ENCODE results near the gene ABRACL. TPM values are rescaled to one million over a fixed set of nuclear protein-coding genes. Genes with fewer than 3 reads are reported as not detected.
A peak's percentile ranks its signal among the peaks of the same experiment; 100 is the strongest.

The ABRACL gene
- total and polyA plus RNA-seq, 2 experiments from 2014 or later, result 134 to 516 TPM

DNA sequence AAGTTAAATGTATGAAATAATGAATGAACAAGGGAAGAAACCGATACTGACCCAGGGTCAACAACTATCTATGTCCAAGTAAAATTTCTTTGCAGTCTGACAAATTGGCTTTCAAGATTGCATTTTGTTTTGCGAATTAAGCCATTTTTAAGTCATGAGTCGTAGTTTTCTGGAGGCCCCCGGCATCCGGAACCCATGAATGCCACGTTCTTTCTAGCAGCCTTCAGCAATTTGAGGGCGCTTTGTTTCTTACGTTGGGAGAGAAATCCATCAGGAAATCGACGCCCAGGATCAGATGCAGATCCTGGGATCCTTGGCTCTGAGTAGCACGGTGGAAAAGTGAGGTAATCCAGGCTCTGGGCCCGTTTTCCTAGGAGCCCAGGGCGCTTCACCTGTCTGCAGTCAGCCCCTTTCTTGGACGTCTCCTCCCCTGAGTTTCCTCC lies 309 bp upstream of the ABRACL start (continued):
- TF ChIP-seq, protein P1, sequence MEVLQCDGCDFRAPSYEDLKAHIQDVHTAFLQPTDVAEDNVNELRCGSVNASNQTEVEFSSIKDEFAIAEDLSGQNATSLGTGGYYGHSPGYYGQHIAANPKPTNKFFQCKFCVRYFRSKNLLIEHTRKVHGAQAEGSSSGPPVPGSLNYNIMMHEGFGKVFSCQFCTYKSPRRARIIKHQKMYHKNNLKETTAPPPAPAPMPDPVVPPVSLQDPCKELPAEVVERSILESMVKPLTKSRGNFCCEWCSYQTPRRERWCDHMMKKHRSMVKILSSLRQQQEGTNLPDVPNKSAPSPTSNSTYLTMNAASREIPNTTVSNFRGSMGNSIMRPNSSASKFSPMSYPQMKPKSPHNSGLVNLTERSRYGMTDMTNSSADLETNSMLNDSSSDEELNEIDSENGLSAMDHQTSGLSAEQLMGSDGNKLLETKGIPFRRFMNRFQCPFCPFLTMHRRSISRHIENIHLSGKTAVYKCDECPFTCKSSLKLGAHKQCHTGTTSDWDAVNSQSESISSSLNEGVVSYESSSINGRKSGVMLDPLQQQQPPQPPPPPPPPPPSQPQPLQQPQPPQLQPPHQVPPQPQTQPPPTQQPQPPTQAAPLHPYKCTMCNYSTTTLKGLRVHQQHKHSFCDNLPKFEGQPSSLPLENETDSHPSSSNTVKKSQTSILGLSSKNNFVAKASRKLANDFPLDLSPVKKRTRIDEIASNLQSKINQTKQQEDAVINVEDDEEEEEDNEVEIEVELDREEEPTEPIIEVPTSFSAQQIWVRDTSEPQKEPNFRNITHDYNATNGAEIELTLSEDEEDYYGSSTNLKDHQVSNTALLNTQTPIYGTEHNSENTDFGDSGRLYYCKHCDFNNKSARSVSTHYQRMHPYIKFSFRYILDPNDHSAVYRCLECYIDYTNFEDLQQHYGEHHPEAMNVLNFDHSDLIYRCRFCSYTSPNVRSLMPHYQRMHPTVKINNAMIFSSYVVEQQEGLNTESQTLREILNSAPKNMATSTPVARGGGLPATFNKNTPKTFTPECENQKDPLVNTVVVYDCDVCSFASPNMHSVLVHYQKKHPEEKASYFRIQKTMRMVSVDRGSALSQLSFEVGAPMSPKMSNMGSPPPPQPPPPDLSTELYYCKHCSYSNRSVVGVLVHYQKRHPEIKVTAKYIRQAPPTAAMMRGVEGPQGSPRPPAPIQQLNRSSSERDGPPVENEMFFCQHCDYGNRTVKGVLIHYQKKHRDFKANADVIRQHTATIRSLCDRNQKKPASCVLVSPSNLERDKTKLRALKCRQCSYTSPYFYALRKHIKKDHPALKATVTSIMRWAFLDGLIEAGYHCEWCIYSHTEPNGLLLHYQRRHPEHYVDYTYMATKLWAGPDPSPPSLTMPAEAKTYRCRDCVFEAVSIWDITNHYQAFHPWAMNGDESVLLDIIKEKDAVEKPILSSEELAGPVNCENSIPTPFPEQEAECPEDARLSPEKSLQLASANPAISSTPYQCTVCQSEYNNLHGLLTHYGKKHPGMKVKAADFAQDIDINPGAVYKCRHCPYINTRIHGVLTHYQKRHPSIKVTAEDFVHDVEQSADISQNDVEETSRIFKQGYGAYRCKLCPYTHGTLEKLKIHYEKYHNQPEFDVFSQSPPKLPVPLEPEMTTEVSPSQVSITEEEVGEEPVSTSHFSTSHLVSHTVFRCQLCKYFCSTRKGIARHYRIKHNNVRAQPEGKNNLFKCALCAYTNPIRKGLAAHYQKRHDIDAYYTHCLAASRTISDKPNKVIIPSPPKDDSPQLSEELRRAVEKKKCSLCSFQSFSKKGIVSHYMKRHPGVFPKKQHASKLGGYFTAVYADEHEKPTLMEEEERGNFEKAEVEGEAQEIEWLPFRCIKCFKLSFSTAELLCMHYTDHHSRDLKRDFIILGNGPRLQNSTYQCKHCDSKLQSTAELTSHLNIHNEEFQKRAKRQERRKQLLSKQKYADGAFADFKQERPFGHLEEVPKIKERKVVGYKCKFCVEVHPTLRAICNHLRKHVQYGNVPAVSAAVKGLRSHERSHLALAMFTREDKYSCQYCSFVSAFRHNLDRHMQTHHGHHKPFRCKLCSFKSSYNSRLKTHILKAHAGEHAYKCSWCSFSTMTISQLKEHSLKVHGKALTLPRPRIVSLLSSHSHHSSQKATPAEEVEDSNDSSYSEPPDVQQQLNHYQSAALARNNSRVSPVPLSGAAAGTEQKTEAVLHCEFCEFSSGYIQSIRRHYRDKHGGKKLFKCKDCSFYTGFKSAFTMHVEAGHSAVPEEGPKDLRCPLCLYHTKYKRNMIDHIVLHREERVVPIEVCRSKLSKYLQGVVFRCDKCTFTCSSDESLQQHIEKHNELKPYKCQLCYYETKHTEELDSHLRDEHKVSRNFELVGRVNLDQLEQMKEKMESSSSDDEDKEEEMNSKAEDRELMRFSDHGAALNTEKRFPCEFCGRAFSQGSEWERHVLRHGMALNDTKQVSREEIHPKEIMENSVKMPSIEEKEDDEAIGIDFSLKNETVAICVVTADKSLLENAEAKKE (CRISPR knock-in tag; IDR thresholded peaks at IDR 0.05), result no peak
- TF ChIP-seq EZH2phosphoT487 (IDR thresholded peaks at IDR 0.05; ENCODE audit: unreplicated experiment) (no peak), POLR2AphosphoS5 (IDR thresholded peaks at IDR 0.05; ENCODE audit: low read depth) (no peak), STAT1 (IDR thresholded peaks at IDR 0.05; ENCODE audit: unreplicated experiment) (no peak), CREB1 (CRISPR knock-in tag; IDR thresholded peaks at IDR 0.05; ENCODE audit: low read depth) (no peak), EZH2 (IDR thresholded peaks at IDR 0.05; ENCODE audit: low read depth, unreplicated experiment) (no peak), NANOG (IDR thresholded peaks at IDR 0.05; ENCODE audit: borderline replicate concordance) (no peak), JUNB (IDR thresholded peaks at IDR 0.05; ENCODE audit: unreplicated experiment) (no peak)

DNA sequence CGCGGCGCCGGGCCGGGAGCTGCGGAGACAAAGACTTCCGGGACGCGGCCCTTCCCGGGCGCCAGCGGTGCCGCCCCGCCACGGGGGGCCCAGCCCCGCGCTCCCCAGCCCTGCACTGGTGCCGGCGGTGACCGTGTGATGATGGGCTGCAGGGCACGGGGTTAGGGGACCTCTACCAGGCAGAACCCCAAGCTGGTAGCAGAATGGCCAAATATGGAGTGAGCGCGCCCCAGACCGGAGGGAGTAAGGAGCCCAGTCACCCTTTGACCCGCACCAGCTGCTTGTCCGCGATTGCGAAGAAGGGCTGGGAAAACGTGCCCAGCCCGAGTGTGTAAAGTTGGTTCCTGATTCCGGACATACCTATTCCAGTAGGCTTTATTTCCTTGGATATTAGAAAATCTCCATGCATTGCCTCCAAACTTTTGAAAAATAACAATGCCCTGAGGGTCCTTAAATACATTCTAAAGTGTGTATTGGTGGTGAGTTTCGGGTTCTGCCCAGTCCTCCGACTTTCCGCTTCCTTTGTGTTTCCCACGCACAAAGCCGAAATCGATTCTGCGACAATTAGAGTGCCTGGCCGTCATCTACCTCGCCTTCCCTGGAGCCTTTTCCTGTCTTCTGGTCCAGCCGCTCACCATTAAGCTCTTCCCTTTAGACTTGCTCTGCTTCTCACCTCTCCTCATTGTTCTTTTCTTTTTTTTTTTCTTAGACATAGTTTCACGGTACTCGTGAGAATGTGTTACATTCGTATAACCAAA lies 1.1 kb downstream of the ABRACL start:
- Histone ChIP-seq H3K4me1 (ENCODE audit: insufficient read depth) (peaks cover 41% of the 10 kb centered on the region), H3K4me2 (peak overlapping the region; percentile 77), H3K27ac (ENCODE audit: low read depth) (no peak overlapping the region), H4K20me1 (replicated peaks; ENCODE audit: insufficient read depth) (peaks cover 16% of the 10 kb centered on the region), H3K4me3 (peak overlapping the region; percentile 91), H3F3A (replicated peaks; ENCODE audit: low read depth) (no peaks in the 10 kb centered on the region), H3K9me2 (ENCODE audit: insufficient read depth) (no peaks in the 10 kb centered on the region), H3K27me3 (ENCODE audit: insufficient read depth) (no peaks in the 10 kb centered on the region), H3K36me3 (ENCODE audit: insufficient read depth) (no peaks in the 10 kb centered on the region; the same call in 1 of the 2 replicates), H2AFZ (no peak overlapping the region), H3K79me2 (replicated peaks; ENCODE audit: insufficient read depth) (peaks cover 57% of the 10 kb centered on the region)
- no peak overlapping the region for H3K4me3 Mint-ChIP-seq
- H3K9me3 Mint-ChIP-seq, result no peaks in the 10 kb centered on the region
- peaks cover 29% of the 10 kb centered on the region for H3K4me1 Mint-ChIP-seq
- H3K27ac Mint-ChIP-seq, result no peak overlapping the region
- DNase-seq (ENCODE audit: low spot score) (peak; percentile 73), ATAC-seq (peak; percentile 50)
- peaks cover 13% of the 10 kb centered on the region for H3K36me3 Mint-ChIP-seq (ENCODE audit: low read depth)
- H3K27me3 Mint-ChIP-seq (ENCODE audit: insufficient read depth, low read depth, poor library complexity), result peaks cover 1% of the 10 kb centered on the region
- TF ChIP-seq POLR2AphosphoS5 (IDR thresholded peaks at IDR 0.05; ENCODE audit: low read depth), result no peak
- TF ChIP-seq NANOG (IDR thresholded peaks at IDR 0.05; ENCODE audit: borderline replicate concordance), result no peak
- no peak for TF ChIP-seq STAT1 (IDR thresholded peaks at IDR 0.05; ENCODE audit: unreplicated experiment)
- no peak for TF ChIP-seq EZH2 (IDR thresholded peaks at IDR 0.05; ENCODE audit: low read depth, unreplicated experiment)
- TF ChIP-seq, protein P2, sequence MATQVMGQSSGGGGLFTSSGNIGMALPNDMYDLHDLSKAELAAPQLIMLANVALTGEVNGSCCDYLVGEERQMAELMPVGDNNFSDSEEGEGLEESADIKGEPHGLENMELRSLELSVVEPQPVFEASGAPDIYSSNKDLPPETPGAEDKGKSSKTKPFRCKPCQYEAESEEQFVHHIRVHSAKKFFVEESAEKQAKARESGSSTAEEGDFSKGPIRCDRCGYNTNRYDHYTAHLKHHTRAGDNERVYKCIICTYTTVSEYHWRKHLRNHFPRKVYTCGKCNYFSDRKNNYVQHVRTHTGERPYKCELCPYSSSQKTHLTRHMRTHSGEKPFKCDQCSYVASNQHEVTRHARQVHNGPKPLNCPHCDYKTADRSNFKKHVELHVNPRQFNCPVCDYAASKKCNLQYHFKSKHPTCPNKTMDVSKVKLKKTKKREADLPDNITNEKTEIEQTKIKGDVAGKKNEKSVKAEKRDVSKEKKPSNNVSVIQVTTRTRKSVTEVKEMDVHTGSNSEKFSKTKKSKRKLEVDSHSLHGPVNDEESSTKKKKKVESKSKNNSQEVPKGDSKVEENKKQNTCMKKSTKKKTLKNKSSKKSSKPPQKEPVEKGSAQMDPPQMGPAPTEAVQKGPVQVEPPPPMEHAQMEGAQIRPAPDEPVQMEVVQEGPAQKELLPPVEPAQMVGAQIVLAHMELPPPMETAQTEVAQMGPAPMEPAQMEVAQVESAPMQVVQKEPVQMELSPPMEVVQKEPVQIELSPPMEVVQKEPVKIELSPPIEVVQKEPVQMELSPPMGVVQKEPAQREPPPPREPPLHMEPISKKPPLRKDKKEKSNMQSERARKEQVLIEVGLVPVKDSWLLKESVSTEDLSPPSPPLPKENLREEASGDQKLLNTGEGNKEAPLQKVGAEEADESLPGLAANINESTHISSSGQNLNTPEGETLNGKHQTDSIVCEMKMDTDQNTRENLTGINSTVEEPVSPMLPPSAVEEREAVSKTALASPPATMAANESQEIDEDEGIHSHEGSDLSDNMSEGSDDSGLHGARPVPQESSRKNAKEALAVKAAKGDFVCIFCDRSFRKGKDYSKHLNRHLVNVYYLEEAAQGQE (IDR thresholded peaks at IDR 0.05; ENCODE audit: unreplicated experiment), result no peak
- no peak for TF ChIP-seq EZH2phosphoT487 (IDR thresholded peaks at IDR 0.05; ENCODE audit: unreplicated experiment)
- no peak for TF ChIP-seq JUNB (IDR thresholded peaks at IDR 0.05; ENCODE audit: unreplicated experiment)
- TF ChIP-seq, protein P3, sequence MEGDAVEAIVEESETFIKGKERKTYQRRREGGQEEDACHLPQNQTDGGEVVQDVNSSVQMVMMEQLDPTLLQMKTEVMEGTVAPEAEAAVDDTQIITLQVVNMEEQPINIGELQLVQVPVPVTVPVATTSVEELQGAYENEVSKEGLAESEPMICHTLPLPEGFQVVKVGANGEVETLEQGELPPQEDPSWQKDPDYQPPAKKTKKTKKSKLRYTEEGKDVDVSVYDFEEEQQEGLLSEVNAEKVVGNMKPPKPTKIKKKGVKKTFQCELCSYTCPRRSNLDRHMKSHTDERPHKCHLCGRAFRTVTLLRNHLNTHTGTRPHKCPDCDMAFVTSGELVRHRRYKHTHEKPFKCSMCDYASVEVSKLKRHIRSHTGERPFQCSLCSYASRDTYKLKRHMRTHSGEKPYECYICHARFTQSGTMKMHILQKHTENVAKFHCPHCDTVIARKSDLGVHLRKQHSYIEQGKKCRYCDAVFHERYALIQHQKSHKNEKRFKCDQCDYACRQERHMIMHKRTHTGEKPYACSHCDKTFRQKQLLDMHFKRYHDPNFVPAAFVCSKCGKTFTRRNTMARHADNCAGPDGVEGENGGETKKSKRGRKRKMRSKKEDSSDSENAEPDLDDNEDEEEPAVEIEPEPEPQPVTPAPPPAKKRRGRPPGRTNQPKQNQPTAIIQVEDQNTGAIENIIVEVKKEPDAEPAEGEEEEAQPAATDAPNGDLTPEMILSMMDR (conservative IDR thresholded peaks at IDR 0.05; ENCODE audit: low read depth in 2 of 2), result no peak
- TF ChIP-seq CREB1 (CRISPR knock-in tag; IDR thresholded peaks at IDR 0.05; ENCODE audit: low read depth), result no peak
- TF ChIP-seq ZNF331 (CRISPR knock-in tag; IDR thresholded peaks at IDR 0.05; ENCODE audit: low read depth), result no peak

Measured in GM23338 (cell line).